Adipose tissue (tissue), 3 donors: ENCODE measurements around the gene KIF18B. TPM values are rescaled to one million over a fixed set of nuclear protein-coding genes. Genes with fewer than 3 reads are reported as not detected.

Experiments used
- H3K27ac ChIP-seq: one replicate; pipeline ENCODE4 v1.5.1; 2013; ENCODE audit warnings: low read depth, low read length
- WGBS, 3 donors: extraction: QIAGEN DNeasy Blood & Tissue Kit; methylation state at CpG; one replicate each; pipeline ENCODE4 v1.1.7; 2013; 5-methylcytosine and 5-hydroxymethylcytosine counted together
- polyA plus RNA-seq, 3 donors: library from polyadenylated mRNA; stranded (reverse); fragments of 200-250 nt; gene quantifications; one replicate each; pipeline ENCODE4 v1.2.3, GENCODE V29; 2013
- donor health status: healthy with polysubstance abuse.
- donor health status: Bipolar disorder and iron deficiency.
- donor health status: healthy.

KIF18B gene
- polyA plus RNA-seq, 3 donors: 0.04 to 0.22 (median 0.09) TPM

DNA sequence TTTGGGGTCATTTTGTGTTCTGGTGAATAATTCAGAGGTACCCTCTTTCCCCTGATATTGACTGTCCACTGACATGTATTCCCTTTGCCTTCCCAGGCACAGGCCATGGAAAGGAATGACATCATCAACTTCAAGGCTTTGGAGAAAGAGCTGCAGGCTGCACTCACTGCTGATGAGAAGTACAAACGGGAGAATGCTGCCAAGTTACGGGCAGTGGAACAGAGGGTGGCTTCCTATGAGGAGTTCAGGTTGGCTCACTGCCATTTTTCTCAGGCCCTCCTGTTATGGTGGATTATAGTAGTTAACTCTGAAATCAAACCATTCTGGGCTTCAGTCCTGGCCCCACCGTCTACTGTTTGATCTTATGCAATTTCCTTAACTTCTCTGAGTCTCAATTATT is 46.7 kb downstream of the KIF18B start:
- 16 to 26% (median 16%) methylated on average over 3 of the region's 3 CpGs for WGBS, 3 donors
- no peak overlapping the region for H3K27ac ChIP-seq

DNA sequence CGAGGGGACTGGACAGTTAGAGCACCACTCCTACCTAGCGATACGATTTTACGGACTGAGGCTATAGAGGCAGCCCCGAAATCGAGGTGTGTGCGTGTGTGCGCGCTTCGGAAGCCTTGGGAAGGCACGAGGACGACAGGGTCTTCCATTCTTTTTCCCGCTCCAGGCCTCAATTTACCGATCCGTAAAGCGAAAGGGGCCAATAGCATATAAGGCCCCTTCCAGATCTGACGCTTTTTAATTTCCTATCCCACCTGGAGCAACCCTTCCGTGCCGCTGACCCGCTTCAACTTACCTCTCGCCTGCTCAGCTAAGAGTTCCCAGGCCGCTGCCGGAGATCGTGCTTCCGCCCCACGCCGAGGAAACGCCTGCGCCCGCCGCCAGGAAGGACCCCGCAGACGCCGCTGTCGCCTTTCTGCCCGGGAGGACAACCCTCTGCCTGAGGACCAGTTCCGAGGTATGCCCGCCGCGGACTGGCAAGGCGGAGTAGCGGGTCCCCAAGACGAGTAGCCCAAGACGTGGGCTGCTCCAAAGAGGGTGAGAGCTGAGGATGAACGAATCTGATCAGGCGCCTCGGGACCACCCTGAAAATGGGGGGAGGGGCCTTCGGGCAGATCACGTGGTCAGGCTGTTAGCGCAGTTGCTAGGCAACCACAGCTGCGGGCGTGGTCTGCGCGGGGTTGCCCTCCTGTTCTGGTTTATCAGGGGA is 48.3 kb downstream of the KIF18B start, which contains the start of gene EFTUD2:
TSS of gene EFTUD2 (minus strand) at position 372 of the 709 bp plus-strand sequence. CDS start 4,924 bp downstream, outside the sequence.
- peak within 1 kb of the TSS; percentile 36 for H3K27ac ChIP-seq
- WGBS, 3 donors: 0% methylated on average over 54 of the region's 54 CpGs

DNA sequence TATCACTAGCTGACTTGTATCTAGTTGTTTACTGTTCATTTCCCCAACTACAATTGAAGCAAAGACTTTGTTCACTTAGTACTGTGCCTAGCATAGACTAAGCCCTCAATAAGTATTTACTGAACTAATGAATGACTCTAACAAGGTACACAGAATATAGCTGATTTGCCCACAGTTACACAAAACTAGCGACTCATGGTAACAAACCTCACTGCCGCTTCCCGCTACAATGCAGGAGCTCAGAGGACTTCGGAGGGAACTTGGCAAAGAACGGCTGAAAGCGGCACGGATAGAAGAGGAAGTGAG is 48.9 kb downstream of the KIF18B start:
- 0 to 1% (median 0%) methylated on average over 7 of the region's 7 CpGs for whole genome bisulfite sequencing, 3 donors
- H3K27ac ChIP-seq: peak overlapping the region; percentile 36

DNA sequence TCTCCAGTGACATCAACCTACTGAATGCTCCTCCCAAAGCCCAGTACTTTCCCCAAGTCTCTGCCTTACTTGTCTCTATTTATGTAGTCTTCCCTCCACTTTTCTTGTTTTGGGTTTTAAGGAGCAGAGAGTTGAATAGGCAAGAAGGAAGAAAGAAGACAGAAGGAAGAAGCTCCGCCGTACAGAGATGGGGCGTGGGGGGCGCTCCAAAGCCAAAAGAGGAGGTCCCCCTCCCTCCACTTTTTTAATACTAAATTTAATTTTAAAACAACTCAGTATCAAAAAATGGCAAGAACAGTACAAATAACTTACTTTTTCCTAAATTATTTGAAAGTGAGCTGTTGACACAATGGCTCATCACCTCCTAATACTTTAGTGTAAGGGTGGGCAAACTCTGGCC is 52.9 kb downstream of the KIF18B start:
- 85 to 97% (median 95%) methylated on average over 4 of the region's 4 CpGs for WGBS, 3 donors
- H3K27ac ChIP-seq: no peak overlapping the region

DNA sequence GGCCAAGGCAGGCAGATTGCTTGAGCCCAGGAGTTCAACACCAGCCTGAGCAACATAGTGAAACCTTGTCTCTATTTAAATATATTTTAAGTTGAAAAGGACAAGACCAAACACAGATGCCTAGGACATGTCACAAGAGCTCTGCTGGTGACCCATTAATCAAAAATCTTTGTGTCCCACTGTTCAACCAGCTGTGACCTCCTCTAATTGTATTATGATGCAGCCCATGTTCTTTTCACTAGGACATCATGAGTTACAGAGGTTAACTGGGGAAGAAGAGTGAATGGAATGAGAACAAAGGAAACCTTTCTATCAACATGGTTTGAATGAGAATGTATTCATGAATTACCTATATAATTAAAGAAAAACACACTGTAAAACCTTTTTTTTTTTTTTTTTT is 55.3 kb downstream of the KIF18B start:
- no peak overlapping the region for H3K27ac ChIP-seq

DNA sequence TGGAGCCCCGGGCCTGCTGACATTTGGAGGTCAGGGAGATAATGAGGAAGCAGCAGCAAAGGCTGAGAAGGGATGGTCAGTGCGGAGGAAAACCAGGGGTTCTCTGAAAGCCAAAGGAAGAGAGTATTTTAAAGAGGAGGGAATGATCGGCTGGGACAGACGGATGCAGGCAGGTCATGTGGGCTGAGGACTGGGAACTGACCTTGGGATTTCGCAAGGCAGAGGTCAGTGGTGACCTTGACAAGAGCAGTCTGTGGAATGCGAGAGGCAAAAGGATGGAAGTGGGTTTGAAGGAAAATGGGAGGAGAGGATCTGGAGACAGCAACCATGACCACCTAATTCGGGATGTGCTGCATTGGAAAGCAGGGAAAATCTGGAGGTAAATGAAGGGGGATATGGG is 58.6 kb downstream of the KIF18B start:
- WGBS, 3 donors: 48 to 71% (median 68%) methylated on average over 7 of the region's 7 CpGs
- H3K27ac ChIP-seq: no peak overlapping the region

DNA sequence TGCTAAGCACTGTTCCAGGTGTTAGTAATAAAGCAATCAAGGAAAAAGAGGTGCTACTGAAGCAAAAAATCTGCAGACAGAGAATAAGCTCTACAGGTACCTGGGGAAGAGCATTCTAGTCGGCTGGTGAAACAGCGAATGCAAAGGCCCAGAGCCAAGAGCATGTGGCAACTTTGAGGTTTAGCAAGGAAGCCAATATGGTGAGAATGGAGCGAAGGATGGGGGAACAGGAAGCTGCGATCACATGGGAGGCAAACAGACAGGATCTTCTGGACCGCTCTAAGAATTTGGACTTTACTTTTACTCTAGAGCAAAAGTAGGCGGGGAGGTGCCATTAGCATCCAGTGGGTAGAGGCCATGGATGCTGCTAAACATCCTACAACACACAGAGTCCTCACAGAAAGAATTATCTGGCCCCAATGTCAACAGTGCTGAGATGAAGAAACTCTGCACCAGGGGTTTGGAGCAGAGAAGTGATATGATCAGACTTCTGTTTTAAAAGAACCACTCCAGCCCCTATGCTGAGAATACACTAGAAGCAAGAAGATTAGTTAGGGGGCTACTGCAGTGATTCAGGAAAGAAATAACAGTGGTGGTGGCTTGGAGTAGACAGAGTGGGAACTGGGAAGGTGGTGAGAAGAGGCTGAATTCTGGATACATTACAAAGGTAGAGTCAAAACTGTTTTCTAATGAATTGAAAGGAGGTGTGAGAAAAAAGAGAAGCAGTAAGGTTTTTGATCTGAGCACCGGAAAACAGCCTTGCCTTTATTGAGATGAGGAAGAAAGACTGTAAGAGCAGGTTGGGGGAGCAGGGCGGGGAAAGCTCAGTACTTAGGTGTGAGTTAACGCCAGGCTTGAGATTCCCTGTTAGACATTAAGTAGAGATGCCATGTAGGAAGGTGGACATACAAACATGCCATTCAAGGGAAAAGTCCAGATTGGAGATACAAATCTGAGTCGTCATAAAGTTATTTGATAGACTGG is 59.3 kb downstream of the KIF18B start:
- WGBS, 3 donors: 54 to 82% (median 54%) methylated on average over 10 of the region's 10 CpGs
- H3K27ac ChIP-seq: no peak overlapping the region

DNA sequence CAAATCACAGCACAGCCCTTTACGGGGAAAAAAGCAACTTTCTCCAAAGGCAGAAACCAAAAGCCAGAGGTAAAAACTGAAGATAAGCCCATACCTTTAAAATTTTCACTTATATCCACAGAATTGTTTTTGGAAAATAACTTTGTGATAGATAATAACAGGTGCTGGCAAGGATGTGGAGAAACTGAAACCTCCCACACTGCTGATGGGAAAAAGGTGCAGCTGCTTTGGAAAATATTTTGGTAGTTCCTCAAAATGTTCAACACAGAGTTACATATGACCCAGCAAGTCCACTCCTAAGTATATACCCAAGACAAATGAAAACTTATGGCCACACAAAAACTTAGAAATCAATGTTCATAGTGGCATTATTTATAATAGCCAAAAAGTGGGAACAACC is 60.6 kb downstream of the KIF18B start:
- WGBS, 3 donors: 78 to 87% (median 81%) methylated on average over 1 of the region's 1 CpG
- no peak overlapping the region for H3K27ac ChIP-seq

DNA sequence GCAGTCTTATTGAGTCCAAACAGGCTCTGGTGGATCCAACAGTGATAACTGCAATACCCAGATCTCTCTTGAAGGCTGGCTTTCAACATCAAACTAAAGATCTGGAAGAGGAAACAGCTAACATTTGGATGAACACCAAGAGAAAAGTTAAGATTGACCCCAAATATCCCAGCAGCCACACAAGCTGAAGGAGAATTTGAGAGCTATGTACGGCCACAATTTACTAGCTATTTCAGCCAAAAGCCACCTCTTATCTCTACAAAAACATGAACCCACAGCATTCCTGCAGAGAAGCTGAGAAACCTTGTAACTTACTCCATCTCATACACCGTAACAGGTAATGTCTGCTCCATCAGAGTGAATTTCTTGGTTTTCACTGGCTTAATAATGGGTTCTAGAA is 62.6 kb downstream of the KIF18B start:
- 92 to 97% (median 95%) methylated on average over 2 of the region's 2 CpGs for WGBS, 3 donors
- no peak overlapping the region for H3K27ac ChIP-seq

DNA sequence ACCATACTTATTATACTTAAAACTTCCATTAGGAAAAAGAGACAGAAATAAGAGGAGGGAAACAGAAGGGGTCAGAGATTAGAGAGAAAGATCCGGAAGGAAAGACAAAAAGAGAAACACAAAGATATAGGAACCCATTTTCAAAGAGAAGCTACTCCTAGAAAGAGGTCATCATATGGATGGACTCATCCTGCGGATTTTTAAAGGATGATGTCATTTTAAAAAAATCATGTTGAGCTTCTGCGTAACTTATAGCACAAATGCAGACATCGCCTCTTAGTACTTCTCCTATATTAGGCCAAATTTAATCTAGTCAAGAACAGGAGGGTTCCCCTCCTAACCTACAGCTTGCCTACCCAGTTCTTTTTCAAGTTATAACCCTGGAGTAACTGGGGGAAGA is 66.4 kb downstream of the KIF18B start:
- H3K27ac ChIP-seq: no peak overlapping the region
- WGBS, 3 donors: 87 to 89% (median 87%) methylated on average over 4 of the region's 4 CpGs

DNA sequence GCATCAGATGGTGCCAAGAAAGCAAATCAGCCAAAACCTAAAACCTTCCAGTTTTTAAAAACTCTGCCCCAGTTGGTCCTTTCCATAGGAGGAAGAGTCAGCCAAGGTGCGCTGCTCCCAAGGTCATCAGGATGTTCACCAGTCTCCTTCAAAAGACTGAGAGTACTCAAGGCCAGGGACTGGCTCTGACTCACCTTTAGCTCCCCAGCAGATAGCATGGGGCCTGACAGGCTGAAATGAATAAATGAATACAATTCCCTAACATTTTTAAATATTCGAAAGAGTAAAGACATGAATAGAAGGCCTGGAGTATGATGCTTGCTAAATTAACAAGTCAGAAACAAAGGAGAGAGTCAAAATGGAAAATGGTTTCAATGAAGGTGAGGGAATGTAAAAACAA is 67.5 kb downstream of the KIF18B start:
- 78 to 99% (median 96%) methylated on average over 2 of the region's 2 CpGs for WGBS, 3 donors

DNA sequence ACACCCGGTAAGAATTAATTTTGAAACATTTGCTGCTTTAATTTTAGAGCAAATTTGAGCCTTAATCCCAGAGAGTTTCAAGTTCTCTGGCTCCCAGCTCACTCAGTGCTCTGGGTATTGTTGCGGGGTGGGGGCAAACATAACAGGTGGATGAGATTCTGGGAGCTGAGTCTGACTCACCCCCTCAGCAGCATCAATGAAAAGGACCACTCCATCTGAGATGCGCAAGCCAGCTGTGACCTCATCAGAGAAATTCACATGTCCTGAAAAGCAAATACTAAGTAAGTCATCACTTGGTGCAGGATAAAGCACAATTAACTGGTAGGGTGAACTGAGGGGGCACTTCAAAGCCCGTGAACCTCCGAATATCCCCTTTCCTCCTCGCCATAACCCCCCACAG is 68.2 kb downstream of the KIF18B start:
- no peak overlapping the region for H3K27ac ChIP-seq
- 90 to 94% (median 94%) methylated on average over 6 of the region's 6 CpGs for WGBS, 3 donors

More for the DNA sequence above, 67.5 kb downstream of the KIF18B start:
- no peak overlapping the region for H3K27ac ChIP-seq

DNA sequence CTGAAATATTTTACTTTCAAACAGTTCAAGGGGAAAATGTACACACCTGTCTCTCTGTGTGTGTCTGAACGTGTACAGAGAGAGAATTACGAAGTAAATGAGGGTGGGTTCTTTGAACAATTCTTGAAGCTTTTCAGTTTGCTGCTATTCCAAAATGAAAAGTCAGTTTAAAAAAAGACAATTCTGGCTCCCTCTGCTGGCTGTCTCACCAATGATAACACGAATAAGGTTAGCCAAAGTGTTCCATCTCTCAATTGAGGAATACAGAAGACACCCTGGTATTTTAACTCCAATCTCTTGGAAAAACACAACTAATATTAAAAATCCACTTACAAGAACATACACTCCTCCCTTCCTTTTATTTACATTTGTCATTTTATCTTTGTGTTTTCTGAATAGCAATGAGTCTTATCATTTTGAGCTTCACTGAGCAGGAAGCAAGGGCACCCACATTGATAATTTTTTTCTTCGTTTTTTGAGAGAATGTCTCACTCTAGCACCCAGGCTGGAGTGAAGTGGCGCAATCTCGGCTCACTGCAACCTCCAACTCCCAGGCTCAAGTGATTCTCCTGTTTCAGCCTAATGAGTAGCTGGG is 68.8 kb downstream of the KIF18B start:
- H3K27ac ChIP-seq: no peak overlapping the region
- WGBS, 3 donors: 54 to 58% (median 55%) methylated on average over 6 of the region's 6 CpGs

DNA sequence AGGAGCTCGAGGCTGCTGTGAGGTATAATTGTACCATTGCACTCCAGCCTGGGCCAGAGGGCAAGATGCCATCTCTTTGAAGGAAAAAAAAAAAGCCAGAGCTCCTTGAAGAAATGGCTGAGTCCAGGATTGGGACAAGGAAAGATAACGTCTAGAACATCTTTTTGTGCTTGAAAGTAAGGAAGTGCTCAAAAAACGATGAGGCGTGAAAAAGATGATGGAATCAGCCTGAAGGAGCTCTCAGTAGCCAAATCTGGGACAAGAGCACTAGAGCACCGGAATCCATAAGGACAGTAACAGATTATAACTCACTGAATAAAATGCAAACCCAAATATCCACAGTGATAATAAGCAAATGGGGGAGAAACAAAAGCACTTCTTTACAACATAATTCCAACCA is 70.5 kb downstream of the KIF18B start:
- H3K27ac ChIP-seq: no peak overlapping the region
- WGBS, 3 donors: 85 to 89% (median 88%) methylated on average over 5 of the region's 5 CpGs

DNA sequence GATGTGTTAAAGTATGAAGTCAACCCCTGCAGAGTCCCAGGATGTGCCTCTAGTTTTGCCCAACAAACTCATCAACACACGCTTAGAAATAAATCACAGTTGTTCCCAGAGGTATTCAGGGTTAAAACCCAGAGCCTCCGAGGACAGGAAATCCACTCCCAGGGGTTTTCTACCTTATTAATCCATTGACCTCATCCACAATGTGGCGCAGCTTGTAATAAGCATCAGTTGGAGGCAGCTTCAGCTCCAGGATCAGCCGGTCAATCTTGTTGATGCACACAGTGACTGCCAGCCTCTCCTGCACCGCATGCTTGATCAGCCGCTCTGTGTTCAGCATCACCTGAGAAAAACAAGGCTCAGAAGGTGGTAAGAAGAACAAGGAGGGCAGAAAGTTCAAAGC is 71.8 kb downstream of the KIF18B start:
- H3K27ac ChIP-seq: no peak overlapping the region
- WGBS, 3 donors: 93 to 94% (median 93%) methylated on average over 6 of the region's 6 CpGs

Other genes starting within 250 kb of the KIF18B start
- 1 to 10 TPM; 1.9 to 4.9 (median 2.4) TPM for gene DBF4B, start 239.1 kb downstream of the KIF18B start, polyA plus RNA-seq
- gene ADAM11, start 188.8 kb downstream of the KIF18B start, polyA plus RNA-seq: 1 to 10 TPM in 1 of 3 donors, under 1 TPM in 2; 0.17 to 1.5 (median 0.73) TPM
- gene GJC1, start 117.5 kb downstream of the KIF18B start, polyA plus RNA-seq: 1 to 10 TPM in 2 of 3 donors, under 1 TPM in 1; 0.95 to 7.4 (median 6.2) TPM
- gene HIGD1B, start 99.9 kb downstream of the KIF18B start, polyA plus RNA-seq: 10 to 100 TPM in 2 of 3 donors, 1 to 10 TPM in 1; 2.1 to 16.2 (median 10.7) TPM
- 10 to 100 TPM; 18.7 to 45.7 (median 23.8) TPM for gene EFTUD2, start 48.3 kb downstream of the KIF18B start, polyA plus RNA-seq
- 1 to 10 TPM; 1.3 to 8.3 (median 3.4) TPM for gene GFAP, start 32.3 kb downstream of the KIF18B start, polyA plus RNA-seq
- gene C1QL1, start 20.5 kb upstream of the KIF18B start, polyA plus RNA-seq: 1 to 10 TPM; 1.7 to 2.1 (median 1.9) TPM
- 10 to 100 TPM in 2 of 3 donors, 1 to 10 TPM in 1; 8.8 to 21.5 (median 19.7) TPM for gene DCAKD, start 103.9 kb upstream of the KIF18B start, polyA plus RNA-seq
- 10 to 100 TPM; 22.1 to 46.5 (median 41.2) TPM for gene NMT1, start 113.5 kb upstream of the KIF18B start, polyA plus RNA-seq
- 10 to 100 TPM in 2 of 3 donors, 1 to 10 TPM in 1; 6.9 to 49.7 (median 42.4) TPM for gene PLCD3, start 184.7 kb upstream of the KIF18B start, polyA plus RNA-seq
- 10 to 100 TPM; 11.2 to 17.4 (median 15.6) TPM for gene ACBD4, start 187.9 kb upstream of the KIF18B start, polyA plus RNA-seq
- gene HEXIM1, start 200.7 kb upstream of the KIF18B start, polyA plus RNA-seq: 10 to 100 TPM in 2 of 3 donors, 1 to 10 TPM in 1; 5.4 to 24.9 (median 13.4) TPM
- 1 to 10 TPM; 5.4 to 8.0 (median 7.8) TPM for gene HEXIM2, start 214.1 kb upstream of the KIF18B start, polyA plus RNA-seq